HG03175 (cell line): ENCODE data around the gene GPR17.

Experiments
- ATAC-seq: cut with Tn5 transposase; IDR thresholded peaks from one replicate; pipeline ENCODE4 v1.9.1; 2021; ENCODE audit warnings: mild to moderate bottlenecking, moderate library complexity; ENCODE audit not compliant: unreplicated experiment

Gene GPR17

GRCh38 chr2:127628767-127629614 is 17.0 kb upstream of the GPR17 start:
- ATAC-seq = no peak

- no peak for ATAC-seq
Measured at GRCh38 chr2:127629637-127630036, 16.3 kb upstream of the GPR17 start.

GRCh38 chr2:127630096-127630863 is 15.7 kb upstream of the GPR17 start:
- no peak for ATAC-seq

- no peak for ATAC-seq
Measured at GRCh38 chr2:127630864-127631540, 15.0 kb upstream of the GPR17 start.

GRCh38 chr2:127631541-127631996 is 14.4 kb upstream of the GPR17 start:
- no peak for ATAC-seq

GRCh38 chr2:127631997-127632581 is 13.9 kb upstream of the GPR17 start:
- no peak for ATAC-seq

GRCh38 chr2:127632592-127633489 is 13.1 kb upstream of the GPR17 start:
- ATAC-seq = peak; percentile 60

GRCh38 chr2:127633556-127634065 is 12.3 kb upstream of the GPR17 start:
- no peak for ATAC-seq

GRCh38 chr2:127634066-127634617 is 11.8 kb upstream of the GPR17 start:
- ATAC-seq = no peak

GRCh38 chr2:127634626-127635379 is 11.2 kb upstream of the GPR17 start:
- ATAC-seq = no peak

GRCh38 chr2:127635380-127636237 is 10.3 kb upstream of the GPR17 start:
- ATAC-seq = no peak

- ATAC-seq = no peak
Measured at GRCh38 chr2:127636248-127637235, 9.4 kb upstream of the GPR17 start.

- ATAC-seq = no peak
Measured at GRCh38 chr2:127637236-127637630, 8.7 kb upstream of the GPR17 start.

GRCh38 chr2:127637725-127638252 is 8.2 kb upstream of the GPR17 start:
- ATAC-seq = no peak

GRCh38 chr2:127638361-127639110 is 7.4 kb upstream of the GPR17 start:
- ATAC-seq = no peak

- ATAC-seq = no peak
Measured at GRCh38 chr2:127639111-127639474, 6.9 kb upstream of the GPR17 start.
